Dermis blood vessel endothelial cell (primary cell): ENCODE data around the gene KIF4A. TPM values are rescaled to one million over a fixed set of nuclear protein-coding genes. Genes with fewer than 3 reads are reported as not detected.
"Not testable (repeated sequence)": the region's sequence is repeated elsewhere in the genome, so short reads cannot be mapped to it uniquely, and the experiment has no call there.

Experiments
- DNase-seq: peaks from one replicate; pipeline ENCODE4 v3.0.0; 2010
- total RNA-seq: library from RNA; depleted of rRNA; stranded (reverse); fragments of >200 nt; gene quantifications from 2 replicates; pipeline ENCODE4 v1.2.3, GENCODE V29; 2014

Gene KIF4A
- 7.7 and 29.6 TPM in 2 replicates for total RNA-seq

- peak; percentile 85 for DNase-seq
These were observed at the start of gene KIF4A, which contains the start of gene PDZD11 for GRCh38 chrX:70289793-70290770. KIF4A (plus strand) TSS chrX:70290104; CDS start chrX:70290459, 355 bp downstream. PDZD11 (minus strand) TSS chrX:70289927; CDS start chrX:70289341, 586 bp downstream.

DNA sequence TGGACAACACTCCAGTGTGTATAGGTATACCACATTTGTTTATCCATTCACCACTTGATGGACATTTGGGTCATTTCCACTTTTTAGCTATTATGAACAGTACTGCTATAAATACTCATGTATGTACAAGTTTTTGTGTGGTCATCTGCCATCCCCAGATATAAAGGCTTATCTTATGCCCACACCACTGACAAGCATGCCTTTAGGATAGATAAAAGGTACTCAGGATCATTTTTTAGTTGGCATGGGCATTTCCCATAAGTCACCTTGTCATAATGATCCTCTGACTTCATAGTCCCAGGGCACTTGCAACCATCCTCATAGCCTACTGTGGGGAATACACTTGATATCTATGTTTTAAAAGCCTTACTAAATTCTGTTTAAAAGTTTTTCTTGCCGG is 49.2 kb upstream of the KIF4A start:
- no peak for DNase-seq

- DNase-seq: no peak
These were observed 48.4 kb upstream of the KIF4A start for GRCh38 chrX:70241501-70241900.

DNA sequence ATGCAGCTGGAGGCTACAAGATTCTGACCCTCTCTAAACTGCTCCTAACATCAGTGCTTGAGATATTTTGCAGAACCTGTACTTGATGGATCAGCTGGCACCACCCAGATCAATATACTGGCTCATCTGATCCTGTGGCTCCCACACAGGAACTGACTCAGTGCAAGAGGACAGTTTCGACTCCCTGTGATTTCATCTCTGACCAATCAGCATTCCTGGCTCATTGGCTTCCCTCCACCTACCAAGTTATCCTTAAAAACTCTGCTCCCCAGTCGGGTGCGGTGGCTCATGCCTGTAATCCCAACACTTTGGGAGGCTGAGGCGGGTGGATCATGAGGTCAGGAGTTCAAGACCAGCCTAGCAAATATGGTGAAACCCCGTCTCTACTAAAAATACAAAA is 46.3 kb upstream of the KIF4A start:
- not testable (repeated sequence) for DNase-seq

DNA sequence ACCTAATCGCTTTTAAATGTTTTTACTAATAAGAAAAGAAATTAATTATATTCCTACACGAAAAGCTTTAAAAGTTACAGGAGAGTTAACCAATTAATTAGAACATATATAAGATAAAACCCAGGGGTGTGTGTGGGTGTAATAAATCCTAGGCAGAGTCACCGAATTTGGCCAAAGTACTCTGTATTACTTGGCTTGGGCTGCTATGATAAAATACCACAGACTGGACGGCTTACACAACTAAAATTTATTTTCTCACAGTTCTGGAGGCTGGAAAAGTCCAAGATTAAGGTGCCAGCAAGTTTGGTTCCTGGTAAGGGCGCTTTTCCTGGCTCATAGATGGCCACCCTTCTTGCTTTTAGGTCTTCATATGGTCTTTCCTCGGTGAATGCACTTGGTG is 45.0 kb upstream of the KIF4A start:
- no peak for DNase-seq

DNA sequence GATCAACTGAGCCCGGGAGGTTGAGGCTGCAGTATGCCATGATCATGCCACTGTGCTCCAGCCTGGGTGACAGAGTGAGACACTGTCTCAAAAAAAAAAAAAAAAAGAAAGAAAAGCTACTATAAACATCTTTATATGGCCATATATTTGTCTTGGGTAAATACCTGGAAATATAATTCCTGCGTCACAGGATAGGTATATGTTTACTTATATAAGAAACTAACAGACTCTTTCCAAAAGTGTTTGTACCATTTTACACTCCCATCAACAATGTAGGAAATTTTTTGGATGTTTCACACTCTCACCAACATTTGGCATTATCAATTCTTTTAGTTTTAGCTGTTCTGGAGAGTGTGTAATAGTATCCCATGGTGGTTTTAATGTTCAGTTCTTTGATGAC is 42.7 kb upstream of the KIF4A start:
- no peak for DNase-seq

DNA sequence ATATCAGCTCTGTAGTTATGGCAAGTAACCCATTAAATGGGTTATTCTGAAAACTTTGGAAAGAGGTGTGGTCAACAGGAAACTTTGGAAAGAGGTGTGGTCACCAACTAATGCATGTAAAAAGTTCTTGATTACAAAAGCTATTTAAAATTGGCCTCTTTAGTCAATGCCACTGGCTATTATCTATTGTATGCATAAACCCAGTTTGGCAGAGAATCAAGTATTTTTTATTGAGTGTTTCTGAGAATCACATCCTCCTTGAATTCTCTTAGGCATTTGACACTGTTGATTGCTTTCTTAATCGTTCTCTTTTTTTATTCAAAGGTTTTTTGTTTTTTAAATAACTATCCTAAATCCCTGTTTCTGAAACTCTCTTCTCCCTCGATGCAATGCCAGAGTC is 37.4 kb upstream of the KIF4A start:
- peak; percentile 0 for DNase-seq

DNA sequence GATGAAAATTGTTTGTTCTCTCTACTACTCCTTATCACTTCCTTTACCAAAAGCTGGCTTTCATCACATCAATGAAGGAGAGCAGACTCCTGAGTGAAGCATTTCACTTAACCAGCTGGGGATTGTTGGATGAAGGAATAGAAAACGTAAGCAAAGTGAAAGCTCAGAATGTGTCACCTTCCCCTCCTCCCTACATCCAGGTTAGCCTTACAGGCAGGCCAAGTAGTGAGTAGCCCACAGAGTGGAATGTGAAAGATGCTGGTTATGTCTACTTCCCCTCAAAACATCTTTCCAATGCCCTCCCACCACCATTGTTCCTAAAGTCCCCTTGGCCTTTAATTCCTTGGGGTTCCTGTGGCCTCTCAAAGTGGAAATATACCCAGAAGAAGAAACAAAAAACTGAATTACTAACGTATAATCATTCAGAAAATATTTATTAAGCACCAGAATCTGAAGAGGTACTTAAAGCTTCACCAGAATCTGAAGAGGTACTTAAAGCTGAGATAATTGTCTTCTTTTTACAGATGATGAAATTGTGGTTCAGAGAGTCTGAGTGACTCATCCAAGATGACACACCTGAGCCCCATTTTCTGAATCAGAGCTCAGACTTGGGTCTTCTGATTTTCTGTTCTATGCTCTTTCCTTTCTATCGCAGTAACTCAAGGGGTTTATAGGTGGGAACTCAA is 36.4 kb upstream of the KIF4A start:
- no peak for DNase-seq

DNA sequence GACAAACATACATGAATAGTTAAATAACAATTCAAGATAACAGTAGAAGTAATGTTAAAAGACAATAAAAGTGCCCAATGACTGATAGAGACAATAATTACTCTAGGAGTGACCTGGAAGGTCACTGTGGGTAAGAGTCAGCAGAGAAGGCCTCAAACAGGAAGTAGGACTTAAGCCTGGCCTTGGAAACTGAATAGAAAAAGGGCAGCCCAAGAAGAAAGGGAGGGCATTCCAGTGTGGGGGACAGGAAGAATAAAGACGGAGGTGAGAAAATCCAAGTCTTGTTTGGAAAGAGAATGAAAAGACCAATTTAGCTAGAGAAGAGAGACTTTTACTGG is 35.9 kb upstream of the KIF4A start:
- no peak for DNase-seq

GRCh38 chrX:70254909-70255308 is 35.0 kb upstream of the KIF4A start:
- no peak for DNase-seq

GRCh38 chrX:70255452-70255851 is 34.5 kb upstream of the KIF4A start:
- no peak for DNase-seq

- no peak for DNase-seq
These were observed 32.2 kb upstream of the KIF4A start for GRCh38 chrX:70257423-70258288.

DNA sequence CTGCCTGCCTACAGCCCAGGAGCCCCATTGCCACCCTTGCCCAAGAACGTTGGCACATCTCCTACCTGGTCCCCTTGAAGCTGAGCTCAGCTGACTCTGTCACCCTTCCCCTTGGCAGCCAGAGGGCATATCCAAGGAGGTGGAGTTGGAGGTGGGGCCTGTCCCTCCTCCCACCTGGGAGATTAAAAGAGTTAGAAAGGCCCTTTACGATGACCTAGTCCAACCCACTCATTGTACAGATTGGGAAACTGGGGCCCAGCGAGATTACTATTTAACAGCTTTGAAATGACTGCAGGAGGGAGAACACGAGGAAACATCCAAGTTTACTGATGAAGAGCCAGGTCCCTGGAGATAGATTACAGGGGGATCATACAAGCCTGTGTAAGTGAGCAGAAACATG is 29.8 kb upstream of the KIF4A start, which contains the start of gene P2RY4:
Gene P2RY4, minus strand, starts transcription at position 101 of the 400 bp plus-strand sequence. CDS start 580 bp downstream, outside the sequence.
- DNase-seq: no peak

DNA sequence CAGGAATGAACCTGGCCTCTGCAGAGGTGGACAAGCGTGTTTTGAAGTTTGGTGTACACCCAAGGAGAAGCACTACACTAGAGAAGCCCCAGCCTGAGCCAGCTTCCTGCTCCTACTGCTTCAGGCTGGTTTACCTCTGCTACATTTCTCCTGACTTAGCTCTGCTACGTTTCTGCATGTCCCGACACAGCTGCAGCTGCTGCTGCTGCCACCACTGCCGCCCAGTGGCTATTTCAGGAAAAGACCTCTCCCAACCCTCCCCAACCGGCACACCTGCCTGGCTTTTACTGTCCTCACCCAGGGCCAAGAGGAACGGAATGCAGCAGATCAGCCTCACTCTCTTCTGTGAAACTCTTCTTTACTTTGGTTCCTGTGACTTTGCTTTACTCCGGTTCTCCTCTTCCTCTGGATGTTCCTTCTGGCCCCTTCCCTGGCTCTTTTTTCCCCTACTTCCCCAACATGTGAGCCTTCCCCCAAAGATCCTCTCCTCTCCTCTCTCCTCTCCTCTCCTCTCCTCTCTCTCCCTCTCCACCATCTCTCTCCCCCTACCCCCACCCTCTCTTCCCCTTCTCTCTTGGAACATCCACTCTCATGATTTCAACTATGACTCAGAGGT is 26.8 kb upstream of the KIF4A start:
- DNase-seq: peak; percentile 45

- DNase-seq: peak; percentile 0
These were observed 25.1 kb upstream of the KIF4A start for GRCh38 chrX:70264784-70265183.

DNA sequence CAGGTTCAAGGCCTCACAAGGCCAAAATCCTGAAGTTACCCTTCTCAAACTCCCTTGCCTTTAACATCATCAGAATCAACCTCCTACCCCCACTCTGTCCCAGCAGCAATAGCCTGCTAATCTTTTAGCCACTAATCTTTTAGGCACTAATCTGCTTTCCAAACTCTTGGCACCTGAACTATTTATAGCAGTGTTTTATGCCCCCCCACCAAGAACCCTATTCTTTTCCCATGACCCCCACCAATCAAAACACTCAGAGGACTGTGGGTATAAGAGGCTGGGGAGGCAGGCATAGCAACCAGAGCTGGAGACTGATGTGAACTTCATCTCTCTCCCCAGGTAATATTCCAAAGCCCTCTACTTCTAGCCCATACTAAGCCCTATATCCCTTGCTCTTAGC is 21.9 kb upstream of the KIF4A start, which contains the start of gene ARR3:
Gene ARR3, plus strand, starts transcription at position 301 of the 400 bp plus-strand sequence. CDS start 1,052 bp downstream, outside the sequence.
- no peak for DNase-seq

DNA sequence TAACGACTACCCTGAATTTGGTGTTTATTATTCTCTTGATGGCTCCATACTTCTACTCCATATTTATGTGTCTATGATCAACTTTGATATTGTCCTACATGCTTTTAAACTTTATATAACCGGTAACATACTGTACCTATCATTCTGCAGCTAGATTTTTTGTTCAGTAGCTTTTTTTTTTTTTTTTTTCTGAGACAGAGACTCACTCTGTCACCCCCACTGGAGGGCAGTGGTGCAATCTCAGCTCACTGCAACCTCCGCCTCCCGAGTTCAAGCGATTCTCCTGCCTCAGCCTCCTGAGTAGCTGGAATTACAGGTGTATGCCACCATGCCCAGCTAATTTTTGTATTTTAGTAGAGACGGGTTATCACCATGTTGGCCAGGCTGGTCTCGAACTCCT is 15.9 kb upstream of the KIF4A start:
- not testable (repeated sequence) for DNase-seq

GRCh38 chrX:70279081-70279480 is 10.8 kb upstream of the KIF4A start:
- no peak for DNase-seq

DNA sequence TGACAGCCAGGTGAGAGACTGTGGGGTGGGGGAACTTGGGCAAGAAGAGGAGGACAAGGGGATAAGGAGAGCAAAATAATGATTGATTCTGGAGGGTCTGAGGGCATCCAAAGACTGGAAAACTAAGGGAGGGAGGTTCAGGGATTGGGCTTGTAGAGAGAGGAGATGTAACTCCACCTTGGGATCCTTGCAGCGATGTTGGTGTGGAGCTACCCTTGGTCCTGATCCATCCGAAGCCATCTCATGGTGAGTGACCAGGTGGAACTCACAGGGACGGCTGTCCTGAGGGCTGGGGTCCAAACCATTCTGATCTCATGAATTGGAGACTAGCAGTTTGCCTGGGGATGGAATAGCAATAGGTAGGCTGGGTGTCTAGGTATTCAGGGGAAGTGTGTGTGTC is 9.3 kb upstream of the KIF4A start:
- DNase-seq: no peak

- no peak for DNase-seq
These were observed 8.0 kb upstream of the KIF4A start, which contains the start of gene RAB41 for GRCh38 chrX:70281951-70282350. RAB41 (plus strand) TSS chrX:70282172; CDS start chrX:70282218, 46 bp downstream.

GRCh38 chrX:70289168-70289792 is 624 bp upstream of the KIF4A start:
- no peak for DNase-seq
